Right cardiac atrium (tissue), 5 donors: ENCODE data around the gene USH1C. TPM values are rescaled to one million over a fixed set of nuclear protein-coding genes. Genes with fewer than 3 reads are reported as not detected.
A peak's percentile ranks its signal among the peaks of the same experiment; 100 is the strongest.

Experiments used
- ATAC-seq, 2 donors: fragments of 200-7000 bp; cut with Tn5 transposase; one replicate each; pipeline versions ENCODE4 v1.8.0 to v1.9.1; 2020; ENCODE audit warnings: moderate library complexity in 2 of 2, mild to moderate bottlenecking in 1 of 2
- DNase-seq, 3 donors: peaks; one replicate each; pipeline ENCODE4 v3.0.0-alpha.2; 2020
- H3K27ac ChIP-seq: one replicate; pipeline ENCODE4 v1.5.1; 2013; ENCODE audit warnings: mild to moderate bottlenecking, low read length, control low read depth, moderate library complexity
- H3K27me3 ChIP-seq: one replicate; pipeline ENCODE4 v1.6.1; 2013; ENCODE audit not compliant: control insufficient read depth, insufficient read depth
- H3K4me1 ChIP-seq: one replicate; pipeline ENCODE4 v1.6.1; 2013; ENCODE audit warnings: low read length; ENCODE audit not compliant: control insufficient read depth, insufficient read depth
- H3K4me3 ChIP-seq: one replicate; pipeline ENCODE4 v1.5.1; 2013; ENCODE audit warnings: low read length, control low read depth
- H3K9me3 ChIP-seq: one replicate; pipeline ENCODE4 v1.6.1; 2013; ENCODE audit warnings: low read length; ENCODE audit not compliant: control insufficient read depth
- WGBS: extraction: QIAGEN DNeasy Blood & Tissue Kit; methylation state at CpG from one replicate; pipeline ENCODE4 v1.1.7; 2013; 5-methylcytosine and 5-hydroxymethylcytosine counted together
- intact Hi-C, 4 donors: fragments of 100-400 bp; cut with DNase I; formaldehyde crosslinking; loops; one replicate each; pipeline versions ENCODE4 v1.11.0 to v1.14.0; 2022 to 2023
- long read RNA-seq, 4 donors: library from polyadenylated mRNA; unstranded; transcript quantifications; one replicate each; pipeline ENCODE4 v2.0.0, GENCODE V29; 2020 to 2021
- polyA plus RNA-seq: library from polyadenylated mRNA; stranded (reverse); fragments of 200-250 nt; gene quantifications from one replicate; pipeline ENCODE4 v1.2.3, GENCODE V29; 2013
- total RNA-seq, 4 donors: library from RNA; stranded (reverse); fragmentation: NEBNext Ultra II Directional; extraction: Animal tissue kit (Norgen Biotek cat#: 25700); gene quantifications; one replicate each; pipeline ENCODE4 v1.2.1, GENCODE V29; 2021
- donor health status: healthy with polysubstance abuse.
- donor health status: DM: no; HTN: yes; CAD: no.
- donor health status: DM: no; HTN: no; CAD: no.
- donor health status: DM: no; HTN: yes; CAD: no; lungs with severe emphysema.
- donor health status: DM: yes; HTN: yes; CAD: no.

USH1C gene
- total RNA-seq (under 1 TPM in 3 of 4 donors, not detected in 1; 0.20 to 0.61 (median 0.46) TPM), polyA plus RNA-seq (0.16 TPM)
- long read RNA-seq, donor 1 = 0 reads
- long read RNA-seq, donor 2 = 0 reads
- long read RNA-seq, donor 3, partial matches to known transcripts = 1 of 2 reads
- long read RNA-seq, donor 3, other reads (novel, unspliced or antisense) = 0 of 2 reads
- long read RNA-seq, donor 4 = 0 reads

GRCh38 chr11:17544181-17544622, at the start of gene USH1C:
TSS of gene USH1C (minus strand) at chr11:17544416. CDS start at chr11:17544307, 109 bp downstream.
- Histone ChIP-seq H3K4me3 (no peak within 1 kb of the TSS), H3K4me1 (no peaks in the 10 kb centered on the region), H3K27ac (no peak within 1 kb of the TSS), H3K9me3 (no peaks in the 10 kb centered on the region), H3K27me3 (no peaks in the 10 kb centered on the region)
- peak; percentile 33 to 74 (median 65) for DNase-seq
- WGBS = 6% methylated on average over 32 of the region's 32 CpGs
- peak; percentile 63 to 84 for ATAC-seq
- intact Hi-C loops = no loop called here

GRCh38 chr11:17593466-17594245, 49.4 kb upstream of the USH1C start:
- Histone ChIP-seq H3K27ac (no peak overlapping the region), H3K9me3 (no peaks in the 10 kb centered on the region), H3K4me1 (no peaks in the 10 kb centered on the region), H3K27me3 (no peaks in the 10 kb centered on the region), H3K4me3 (no peak overlapping the region)
- ATAC-seq (no peak), DNase-seq (no peak)
- WGBS = 74% methylated on average over 9 of the region's 9 CpGs
- intact Hi-C loops = loop anchor here in 1 of 4 donors (10.0 kb wide), 1 partner anchor 381 kb away; no protein-coding TSS in a partner anchor

- DNase-seq = peak in 1 of 3 donors; percentile 14
- H3K4me3 ChIP-seq = no peak overlapping the region
- no peaks in the 10 kb centered on the region for H3K27me3 ChIP-seq
- no peak for ATAC-seq
- H3K27ac ChIP-seq = no peak overlapping the region
- intact Hi-C loops = loop anchor here in 1 of 4 donors (10.0 kb wide), 1 partner anchor 384 kb away; no protein-coding TSS in a partner anchor
- no peaks in the 10 kb centered on the region for H3K4me1 ChIP-seq
- WGBS = 90% methylated on average over 11 of the region's 11 CpGs
- no peaks in the 10 kb centered on the region for H3K9me3 ChIP-seq
Measured at GRCh38 chr11:17591293-17591692, 47.1 kb upstream of the USH1C start.

- 94% methylated on average over 7 of the region's 7 CpGs for WGBS
- DNase-seq (peak in 1 of 3 donors; percentile 12), ATAC-seq (no peak)
- Histone ChIP-seq H3K4me1 (no peaks in the 10 kb centered on the region), H3K27me3 (no peaks in the 10 kb centered on the region), H3K9me3 (no peaks in the 10 kb centered on the region), H3K27ac (no peak overlapping the region), H3K4me3 (no peak overlapping the region)
- intact Hi-C loops = loop anchor here in 1 of 4 donors (10.0 kb wide), 1 partner anchor 384 kb away; no protein-coding TSS in a partner anchor
Measured at GRCh38 chr11:17590463-17590862, 46.2 kb upstream of the USH1C start.

- no peaks in the 10 kb centered on the region for H3K27me3 ChIP-seq
- no peak overlapping the region for H3K4me3 ChIP-seq
- intact Hi-C loops = no loop called here
- WGBS = 86% methylated on average over 4 of the region's 4 CpGs
- DNase-seq (no peak), ATAC-seq (no peak)
- H3K4me1 ChIP-seq = no peaks in the 10 kb centered on the region
- no peak overlapping the region for H3K27ac ChIP-seq
- H3K9me3 ChIP-seq = no peaks in the 10 kb centered on the region
Measured at GRCh38 chr11:17588721-17589120, 44.5 kb upstream of the USH1C start.

- Histone ChIP-seq H3K4me3 (no peak overlapping the region), H3K4me1 (no peaks in the 10 kb centered on the region), H3K27me3 (no peaks in the 10 kb centered on the region), H3K27ac (no peak overlapping the region), H3K9me3 (no peaks in the 10 kb centered on the region)
- WGBS = 76% methylated on average over 8 of the region's 8 CpGs
- no peak for ATAC-seq
- DNase-seq = peak in 1 of 3 donors; percentile 5
- intact Hi-C loops = no loop called here
Measured at GRCh38 chr11:17588166-17588565, 44.0 kb upstream of the USH1C start.

- Histone ChIP-seq H3K4me3 (no peak overlapping the region), H3K4me1 (no peaks in the 10 kb centered on the region), H3K27ac (no peak overlapping the region), H3K9me3 (no peaks in the 10 kb centered on the region), H3K27me3 (no peaks in the 10 kb centered on the region)
- intact Hi-C loops = no loop called here
- DNase-seq (no peak), ATAC-seq (no peak)
- WGBS = 75% methylated on average over 6 of the region's 6 CpGs
Measured at GRCh38 chr11:17585911-17586695, 41.9 kb upstream of the USH1C start.

GRCh38 chr11:17581732-17582053, 37.5 kb upstream of the USH1C start:
- H3K4me1 ChIP-seq = no peaks in the 10 kb centered on the region
- H3K27me3 ChIP-seq = no peaks in the 10 kb centered on the region
- no peak for ATAC-seq
- intact Hi-C loops = no loop called here
- H3K9me3 ChIP-seq = no peaks in the 10 kb centered on the region
- H3K4me3 ChIP-seq = no peak overlapping the region
- no peak overlapping the region for H3K27ac ChIP-seq
- WGBS = 89% methylated on average over 4 of the region's 4 CpGs
- DNase-seq = no peak

- no peaks in the 10 kb centered on the region for H3K4me1 ChIP-seq
- DNase-seq (peak in 1 of 3 donors; percentile 14), ATAC-seq (no peak)
- no peaks in the 10 kb centered on the region for H3K9me3 ChIP-seq
- H3K27me3 ChIP-seq = no peaks in the 10 kb centered on the region
- 76% methylated on average over 6 of the region's 6 CpGs for WGBS
- intact Hi-C loops = no loop called here
- H3K27ac ChIP-seq = no peak overlapping the region
- H3K4me3 ChIP-seq = no peak overlapping the region
Measured at GRCh38 chr11:17581036-17581731, 37.0 kb upstream of the USH1C start.

- no peak for ATAC-seq
- DNase-seq = peak in 1 of 3 donors; percentile 3
- Histone ChIP-seq H3K27me3 (no peaks in the 10 kb centered on the region), H3K4me3 (no peak overlapping the region), H3K4me1 (no peaks in the 10 kb centered on the region), H3K9me3 (no peaks in the 10 kb centered on the region), H3K27ac (no peak overlapping the region)
- intact Hi-C loops = no loop called here
- WGBS = 57% methylated on average over 1 of the region's 1 CpG
Measured at GRCh38 chr11:17580271-17580670, 36.1 kb upstream of the USH1C start.
